Caki2 (cell line): Measurements from ENCODE around the gene GNA12. TPM values are rescaled to one million over a fixed set of nuclear protein-coding genes. Genes with fewer than 3 reads are reported as not detected.

Experiments
- DNase-seq: peaks from one replicate; pipeline ENCODE4 v3.0.0-alpha.2; 2015; ENCODE audit warnings: low read depth
- in situ Hi-C: cut with HindIII; loops from 2 replicates; pipeline ENCODE4 v1.10.0; 2016; ENCODE audit warnings: low sequenced_read_pairs, low pct_unique_long_range_greater_than_20kb, mixed read lengths
- total RNA-seq: library from RNA; depleted of rRNA; stranded (reverse); fragments of >200 nt; shearing (Covaris generic); gene quantifications from 2 replicates; pipeline ENCODE4 v1.2.3, GENCODE V29; 2014; ENCODE audit warnings: low replicate concordance; rRNA removed

The GNA12 gene, protein sequence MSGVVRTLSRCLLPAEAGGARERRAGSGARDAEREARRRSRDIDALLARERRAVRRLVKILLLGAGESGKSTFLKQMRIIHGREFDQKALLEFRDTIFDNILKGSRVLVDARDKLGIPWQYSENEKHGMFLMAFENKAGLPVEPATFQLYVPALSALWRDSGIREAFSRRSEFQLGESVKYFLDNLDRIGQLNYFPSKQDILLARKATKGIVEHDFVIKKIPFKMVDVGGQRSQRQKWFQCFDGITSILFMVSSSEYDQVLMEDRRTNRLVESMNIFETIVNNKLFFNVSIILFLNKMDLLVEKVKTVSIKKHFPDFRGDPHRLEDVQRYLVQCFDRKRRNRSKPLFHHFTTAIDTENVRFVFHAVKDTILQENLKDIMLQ
- total RNA-seq = 38.1 and 62.7 TPM in 2 replicates

DNA sequence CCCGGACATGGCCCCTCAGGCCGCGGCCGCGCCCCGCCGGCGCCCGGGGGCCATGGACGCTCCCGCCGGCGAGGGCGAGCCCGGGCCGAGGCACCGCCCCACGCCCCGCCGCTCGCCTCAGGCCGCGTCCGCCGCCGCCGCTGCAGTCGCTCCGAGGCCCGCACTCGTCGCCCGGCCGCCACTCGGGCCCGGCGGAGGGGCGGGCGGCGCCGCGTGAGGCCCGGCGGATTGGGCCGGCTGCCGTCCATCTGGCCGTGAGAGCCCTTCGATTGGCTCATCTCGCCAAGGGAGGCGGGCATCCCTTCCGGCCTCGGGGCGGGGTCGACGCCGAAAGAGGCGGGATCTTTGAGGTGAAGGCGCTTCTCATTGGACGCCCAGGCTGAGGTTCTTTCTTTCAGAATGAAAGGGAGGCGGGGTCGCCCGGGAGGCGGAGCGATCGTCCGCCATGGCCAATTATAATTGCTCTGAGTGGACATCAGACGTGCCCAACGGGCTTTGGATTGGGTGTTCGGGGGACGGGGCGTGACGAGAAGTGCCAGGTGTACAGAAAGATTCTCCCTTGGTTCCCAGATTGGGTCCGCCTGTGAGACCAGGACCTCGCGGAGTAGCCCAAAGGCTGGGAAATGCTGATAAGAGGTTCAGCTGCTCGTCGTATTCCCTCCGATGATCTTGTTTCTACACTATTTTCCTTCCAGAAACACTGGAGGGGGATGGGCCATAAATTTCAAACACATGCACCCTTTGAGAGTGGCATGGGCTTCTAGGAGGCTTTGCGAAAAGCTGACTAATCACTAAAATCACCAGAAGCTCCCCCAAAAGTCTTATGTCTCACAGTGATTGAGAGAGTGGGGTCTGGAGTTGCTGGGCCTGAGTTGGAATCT is at the start of gene GNA12:
TSS of gene GNA12 (minus strand) at position 156 of the 881 bp plus-strand sequence. CDS start at position 9, 147 bp downstream.
- in situ Hi-C loops = no loop called here
- DNase-seq = peak; percentile 100

DNA sequence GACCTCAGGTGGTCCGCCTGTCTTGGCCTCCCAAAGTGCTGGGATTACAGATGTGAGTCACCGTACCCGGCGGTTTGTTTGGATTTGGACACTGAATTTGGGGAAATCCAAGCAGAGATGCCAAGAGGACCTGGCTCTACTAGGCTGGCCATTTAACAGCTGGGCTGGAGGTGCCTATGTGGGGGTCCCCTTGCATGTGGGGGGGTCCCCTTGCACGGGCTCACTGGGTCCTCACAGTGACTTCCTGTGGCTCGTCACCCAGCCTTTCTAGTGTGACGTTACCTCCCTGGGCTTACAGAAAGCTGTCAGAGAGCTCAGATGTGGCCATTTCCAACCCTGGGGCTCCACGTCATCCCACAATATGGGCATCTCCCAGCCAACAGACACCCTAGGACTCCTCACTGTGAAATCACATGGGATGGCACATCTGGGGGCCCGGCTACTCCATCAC is 49.3 kb upstream of the GNA12 start:
- in situ Hi-C loops = no loop called here
- DNase-seq = no peak

DNA sequence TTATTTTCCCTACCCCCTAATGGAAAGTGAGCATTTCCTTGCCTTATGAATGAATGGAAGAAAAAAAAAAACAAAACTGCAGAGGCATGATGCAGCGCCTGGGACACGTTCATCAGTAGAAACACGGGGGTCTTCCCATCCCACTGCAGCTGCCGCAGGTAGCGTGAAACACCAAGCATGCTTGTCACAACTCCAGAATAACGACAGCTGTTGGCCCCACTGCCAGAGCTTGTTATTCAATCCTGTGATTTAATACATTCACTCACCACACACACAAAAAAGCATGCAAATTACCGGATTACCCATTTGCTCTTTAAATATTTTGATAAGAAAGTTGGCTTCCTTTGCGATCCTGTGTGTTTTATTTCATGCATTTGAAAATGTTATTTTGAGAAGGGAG is 48.4 kb upstream of the GNA12 start:
- no peak for DNase-seq
- in situ Hi-C loops = no loop called here

DNA sequence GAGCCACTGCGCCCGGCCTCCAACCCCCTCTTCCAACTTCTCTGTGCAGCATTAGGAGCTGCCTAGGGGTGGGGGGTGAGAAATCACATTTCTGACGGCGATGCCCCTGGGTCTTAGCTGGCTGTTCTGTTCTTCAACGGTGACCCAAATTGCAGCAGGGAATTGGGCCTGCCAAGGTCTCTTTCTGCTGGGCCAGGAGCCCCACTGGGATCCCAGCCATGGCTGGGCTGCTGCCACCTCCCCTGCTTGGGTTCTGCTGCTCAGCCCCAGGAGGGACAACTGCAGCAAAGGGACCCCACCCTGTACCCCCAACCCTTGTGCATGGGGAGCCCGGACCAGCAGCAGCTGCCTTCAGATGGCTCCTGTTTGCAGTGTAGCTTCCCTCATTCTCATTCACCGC is 43.7 kb upstream of the GNA12 start:
- in situ Hi-C loops = no loop called here
- no peak for DNase-seq

DNA sequence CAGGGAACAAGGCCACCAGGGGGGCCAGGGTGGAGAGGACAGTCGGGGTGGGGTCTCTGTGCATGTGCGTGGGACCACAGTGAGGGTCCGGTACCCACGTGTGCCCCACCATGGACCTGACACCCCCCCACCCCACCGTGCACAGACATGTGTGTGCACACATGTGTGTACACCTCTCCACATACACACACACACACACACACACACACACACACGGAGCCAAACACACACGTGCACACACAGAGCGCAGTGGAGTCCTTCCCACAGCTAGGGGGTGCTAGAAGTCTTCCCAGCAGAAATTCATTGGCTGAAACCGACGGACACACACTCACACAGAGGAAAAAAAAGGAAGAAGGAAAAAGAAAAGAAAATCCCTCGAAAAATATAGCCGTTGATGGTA is 42.8 kb upstream of the GNA12 start:
- DNase-seq = peak; percentile 77
- in situ Hi-C loops = no loop called here

DNA sequence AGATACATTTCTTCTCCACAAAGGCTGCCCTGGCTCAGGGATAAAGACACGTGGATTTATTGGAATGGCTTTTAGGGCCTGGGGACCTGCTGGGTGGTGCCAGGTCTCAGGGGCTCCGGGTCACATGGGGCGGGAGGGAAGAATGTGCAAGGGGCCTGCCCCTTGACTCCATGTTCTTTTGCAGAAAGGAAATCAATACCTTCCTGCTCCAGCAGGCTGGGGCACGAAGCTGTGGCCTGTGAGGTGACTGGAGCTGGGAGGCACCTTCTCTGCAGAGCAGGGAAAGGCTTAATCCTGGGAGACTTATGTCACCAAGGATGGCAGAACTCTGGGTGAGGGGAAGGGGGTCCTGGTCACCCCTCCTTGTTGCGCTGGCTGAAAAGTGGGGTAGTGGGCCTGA is 42.3 kb upstream of the GNA12 start:
- no peak for DNase-seq
- in situ Hi-C loops = no loop called here

DNA sequence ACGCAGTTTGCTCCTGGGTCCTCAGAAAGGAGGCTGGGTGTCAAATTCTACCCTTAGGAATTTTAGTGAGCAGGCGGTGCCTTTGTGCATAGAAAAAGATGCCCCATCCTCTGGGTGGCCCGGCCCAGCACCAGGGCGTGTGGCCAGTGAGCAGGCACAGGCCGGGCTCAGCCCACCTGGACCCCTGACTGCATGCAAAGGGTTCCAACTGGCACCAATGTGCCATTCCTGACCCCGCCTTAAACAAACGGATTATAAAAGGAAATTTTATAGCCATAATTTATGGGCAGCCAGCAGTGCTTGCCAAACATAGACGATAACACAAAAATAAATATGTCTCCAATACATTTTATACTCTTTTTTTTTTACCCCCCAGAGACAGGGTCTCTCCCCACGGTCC is 40.1 kb upstream of the GNA12 start:
- in situ Hi-C loops = no loop called here
- no peak for DNase-seq

DNA sequence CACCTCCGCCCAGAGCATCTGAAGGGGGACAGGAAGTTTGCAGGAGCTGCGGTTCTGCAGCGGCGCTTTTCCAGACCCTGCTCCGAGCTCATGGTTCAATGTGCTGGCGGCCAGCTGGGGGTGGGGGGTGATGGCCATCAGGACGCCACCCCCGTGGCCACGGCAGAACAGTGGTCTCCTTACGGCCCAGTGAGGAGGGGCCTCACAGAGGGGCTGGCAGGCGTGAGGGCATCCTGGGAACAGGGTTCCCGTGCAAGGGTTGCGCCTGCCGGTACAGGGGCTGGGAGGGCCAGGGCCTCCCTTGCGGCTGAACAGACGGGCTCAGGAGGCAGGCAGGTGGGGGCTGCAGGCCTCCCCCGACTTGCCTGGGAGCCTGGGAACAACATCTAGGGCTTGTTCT is 39.0 kb upstream of the GNA12 start:
- no peak for DNase-seq
- in situ Hi-C loops = no loop called here

DNA sequence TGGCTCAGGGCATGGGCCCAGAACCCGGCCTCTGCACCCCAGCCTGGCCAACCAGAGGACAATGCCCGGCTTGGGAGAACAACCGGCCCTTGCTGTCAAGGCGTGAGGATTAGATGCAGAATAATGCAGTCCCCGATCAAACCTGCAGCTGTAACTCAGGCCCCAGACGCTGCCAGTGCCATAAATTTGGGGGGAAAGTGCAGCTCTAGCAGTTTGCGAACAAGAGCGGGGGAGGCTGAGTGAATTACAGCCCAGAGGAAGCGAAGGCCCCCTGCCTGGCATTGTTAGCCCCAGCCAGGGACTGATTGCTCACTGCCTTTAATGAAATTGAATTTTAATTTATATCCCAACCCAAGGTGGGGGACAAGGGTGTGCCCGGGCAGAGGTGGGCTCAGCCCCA is 38.0 kb upstream of the GNA12 start:
- in situ Hi-C loops = no loop called here
- DNase-seq = no peak

DNA sequence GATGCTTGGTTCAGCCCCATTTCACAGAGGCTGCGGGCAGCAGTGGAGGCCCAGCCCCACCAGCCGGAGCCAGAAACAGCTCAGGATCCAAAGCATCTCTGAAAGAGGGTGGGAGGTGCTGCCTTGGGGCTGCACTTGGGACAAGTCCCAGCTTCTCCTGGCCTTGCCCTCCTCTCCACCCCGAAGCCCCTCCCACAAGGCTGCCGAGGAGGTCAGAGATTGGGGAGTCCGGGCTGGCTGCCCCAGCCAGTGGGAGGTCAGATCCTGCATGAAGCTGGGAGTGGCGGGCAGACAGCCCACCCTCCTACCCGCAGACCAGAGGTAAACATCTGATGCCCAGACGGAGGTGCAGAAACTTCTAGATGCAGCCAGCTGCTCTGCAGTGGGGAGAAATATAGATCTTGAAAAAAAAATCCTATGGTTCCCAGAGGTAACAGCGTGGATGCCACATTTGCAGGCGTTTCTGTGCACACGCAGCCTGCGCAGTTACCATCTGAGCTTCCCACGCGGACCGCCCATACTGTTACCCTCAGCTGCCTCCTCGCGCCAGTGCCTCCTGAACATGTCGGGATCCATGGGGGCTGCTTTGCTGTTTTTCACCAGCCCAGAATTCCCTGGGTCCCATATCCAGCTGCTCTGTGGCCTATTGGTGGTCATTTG is 36.9 kb upstream of the GNA12 start:
- no peak for DNase-seq
- in situ Hi-C loops = no loop called here

DNA sequence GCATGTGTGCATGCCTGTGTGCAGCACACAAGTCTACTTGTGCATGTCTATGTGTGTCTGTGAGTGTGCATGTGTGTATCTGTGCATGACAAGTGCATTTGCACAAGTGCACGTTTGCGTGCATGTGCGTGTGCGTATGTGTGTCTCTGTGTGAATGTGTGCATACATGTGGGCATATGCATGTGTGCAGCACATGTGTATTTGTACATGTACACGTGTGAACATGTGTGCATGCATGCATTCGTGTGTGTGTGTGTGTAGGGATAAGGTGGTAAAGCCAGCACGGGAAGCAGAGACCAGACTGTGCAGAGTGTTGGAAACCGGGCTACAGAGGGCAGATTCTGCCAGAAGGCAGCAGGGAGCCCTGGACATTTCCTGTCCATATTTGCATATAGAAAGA is 35.9 kb upstream of the GNA12 start:
- in situ Hi-C loops = no loop called here
- no peak for DNase-seq

DNA sequence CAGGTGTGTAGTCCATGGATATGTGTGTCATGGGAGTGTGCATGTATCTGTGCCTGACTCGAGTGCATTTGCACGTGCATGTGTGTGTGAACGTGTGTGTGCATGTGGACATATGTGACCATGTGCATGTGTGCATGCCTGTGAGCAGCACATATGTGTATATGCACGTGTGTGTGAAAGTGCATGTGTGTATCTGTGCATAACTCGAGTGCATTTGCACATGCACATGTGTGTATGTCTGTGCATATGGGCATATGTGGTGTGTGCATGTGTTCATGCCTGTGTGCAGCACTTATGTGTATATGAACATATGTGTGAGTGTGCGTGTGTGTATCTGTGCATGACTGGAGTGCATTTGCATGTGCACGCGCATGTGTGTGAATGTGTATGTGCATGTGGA is 35.2 kb upstream of the GNA12 start:
- DNase-seq = no peak
- in situ Hi-C loops = no loop called here

DNA sequence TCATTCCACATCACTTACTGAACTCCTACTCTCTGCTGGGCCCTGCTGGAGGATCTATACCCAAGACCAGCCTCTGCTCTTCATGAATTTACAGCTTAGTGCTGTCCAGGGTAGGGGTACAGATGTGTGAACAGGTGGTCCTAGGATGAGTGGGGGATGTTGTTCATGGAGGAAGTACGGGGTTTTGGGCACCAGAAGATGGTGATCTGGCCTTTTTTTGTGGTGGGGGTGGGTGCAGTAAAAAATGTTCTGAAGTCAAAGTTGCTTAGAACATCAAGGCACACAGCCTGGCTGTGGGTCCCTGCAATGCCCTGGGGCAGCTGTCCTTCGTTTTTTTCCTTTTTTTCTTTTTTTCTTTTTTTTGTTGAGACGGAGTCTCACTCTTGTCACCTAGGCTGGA is 34.2 kb upstream of the GNA12 start:
- no peak for DNase-seq
- in situ Hi-C loops = no loop called here

DNA sequence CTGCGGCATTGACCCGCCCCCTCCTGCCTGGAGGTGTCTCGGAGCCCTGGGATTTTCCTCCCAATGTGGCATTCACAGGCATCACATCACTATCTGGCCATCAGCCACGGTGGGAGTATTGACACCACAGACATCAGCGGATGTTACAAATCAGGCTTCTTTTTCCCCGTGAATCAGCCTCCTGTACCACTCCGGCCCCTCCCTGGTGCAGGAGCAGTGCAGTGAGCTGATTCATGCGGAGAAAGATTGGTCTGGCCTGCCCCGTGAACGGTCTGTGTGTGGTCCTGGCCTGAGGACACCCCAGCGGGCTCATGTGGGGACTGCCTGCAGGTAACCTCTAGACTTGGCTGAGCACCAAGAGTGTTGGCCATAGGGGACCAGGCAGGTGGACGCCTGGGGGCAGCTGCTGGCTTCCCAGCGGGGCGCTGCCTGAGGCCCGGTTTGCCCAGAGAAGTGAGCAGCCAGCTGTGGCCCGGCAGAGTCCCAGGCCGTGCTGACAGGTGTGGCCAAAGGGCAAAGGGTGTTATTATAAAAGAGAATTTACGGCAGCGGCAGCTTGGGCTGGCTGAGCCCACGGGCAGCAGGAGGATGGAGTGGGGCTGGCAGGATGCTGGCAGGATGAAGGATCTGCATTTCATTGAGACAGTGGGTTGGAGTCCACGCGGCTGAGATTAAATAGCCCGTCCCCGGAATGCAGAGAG is 32.1 kb upstream of the GNA12 start:
- in situ Hi-C loops = no loop called here
- peak; percentile 87 for DNase-seq

DNA sequence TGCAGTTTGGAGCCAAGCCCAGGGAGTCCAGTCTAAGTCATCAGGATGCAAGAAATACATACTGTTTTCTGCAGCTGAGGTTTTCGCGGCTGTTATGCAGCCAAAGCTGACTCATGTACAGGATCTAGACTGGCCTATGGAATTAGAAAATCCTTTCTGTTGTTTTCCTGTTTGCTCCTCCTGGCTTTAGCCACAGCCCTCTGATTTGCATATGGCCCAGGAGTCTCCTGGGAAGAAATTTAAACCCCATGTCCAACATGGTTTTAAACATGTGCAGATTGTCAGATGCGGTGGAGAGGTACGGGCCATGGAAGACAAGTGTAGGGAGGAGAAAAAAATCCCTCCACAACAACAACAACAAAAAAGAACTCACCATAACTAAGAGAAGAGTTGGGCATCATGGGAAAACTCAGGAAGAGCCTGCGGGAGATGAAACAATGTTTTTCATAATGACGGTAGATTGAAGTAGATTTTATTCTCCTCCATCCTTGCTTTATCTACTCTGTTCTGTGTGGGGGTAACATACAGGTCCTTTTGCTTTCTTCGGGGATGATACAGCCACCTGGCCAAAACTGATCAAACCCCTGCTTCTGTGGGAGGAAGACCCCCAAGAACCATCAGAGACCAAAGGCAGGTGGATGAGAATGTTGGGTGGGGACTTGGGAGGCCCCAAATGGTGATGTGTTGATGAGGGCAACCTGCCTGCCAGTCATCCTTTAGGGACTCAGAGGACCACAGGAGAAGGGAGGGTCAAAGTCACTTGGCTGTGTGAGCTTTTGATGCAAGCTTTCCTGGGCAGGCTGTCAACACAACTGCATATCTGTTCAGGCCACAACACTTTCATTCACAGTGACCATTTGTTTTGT is 29.8 kb upstream of the GNA12 start:
- in situ Hi-C loops = no loop called here

DNA sequence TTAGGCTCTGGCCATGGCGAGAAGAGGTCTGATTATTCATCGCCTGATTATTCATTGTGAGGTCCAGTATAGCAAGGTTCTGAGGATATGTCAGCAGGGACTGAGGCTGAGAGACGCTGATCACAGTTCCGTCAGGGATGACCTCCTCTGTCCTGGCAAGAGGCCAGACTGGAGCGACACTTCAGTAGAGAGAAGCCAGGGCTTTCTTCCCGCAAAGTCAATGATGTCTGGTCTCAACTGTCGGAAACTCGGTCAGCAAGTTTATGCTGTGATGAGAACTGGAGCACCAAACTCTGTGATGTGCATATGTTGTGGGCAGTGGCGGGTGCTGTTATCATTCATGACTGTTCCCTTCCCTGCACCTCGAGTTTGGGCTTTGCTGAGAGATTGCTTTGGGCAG is 29.0 kb upstream of the GNA12 start:
- in situ Hi-C loops = no loop called here
- peak; percentile 84 for DNase-seq

More for the DNA sequence above, 29.8 kb upstream of the GNA12 start:
- peak; percentile 96 for DNase-seq

DNA sequence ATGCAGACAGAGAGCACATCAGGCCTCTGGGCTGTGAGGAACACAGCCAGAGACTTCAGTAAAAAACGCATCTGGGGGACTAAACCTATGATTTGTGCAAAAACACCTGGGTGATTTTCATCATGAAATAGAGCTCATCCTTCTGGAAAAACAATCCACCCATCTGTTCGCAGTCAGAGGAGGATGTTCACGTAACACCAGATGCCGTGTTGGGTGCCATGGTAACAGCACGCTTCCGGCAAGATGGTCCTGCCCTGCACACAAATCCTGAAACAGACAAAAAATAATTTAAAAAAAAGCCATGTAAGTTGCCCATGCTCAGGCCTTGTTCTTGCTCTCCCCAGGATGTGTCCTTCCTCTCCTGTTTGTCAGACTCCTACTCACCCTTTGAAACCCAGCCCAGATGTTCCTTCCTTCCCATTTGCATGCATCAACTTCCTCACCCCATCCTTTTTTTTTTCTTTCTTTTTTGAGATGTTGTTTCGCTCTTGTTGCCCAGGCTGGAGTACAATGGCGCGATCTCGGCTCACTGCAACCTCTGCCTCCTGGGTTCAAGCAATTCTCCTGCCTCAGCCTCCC is 28.3 kb upstream of the GNA12 start:
- in situ Hi-C loops = no loop called here
- no peak for DNase-seq
